ENCODE results near the gene DRD4. TPM values are rescaled to one million over a fixed set of nuclear protein-coding genes. Genes with fewer than 3 reads are reported as not detected.

DRD4 gene
- polyA plus RNA-seq, 3 donors, result 0.13 TPM; not detected in 2

- H2AFZ ChIP-seq (ENCODE audit: insufficient read depth, low read depth, low read length, poor library complexity, severe bottlenecking), result no peak overlapping the region
- Mint-ChIP-seq H3K4me3 (no peak overlapping the region), H3K36me3 (peaks cover 5 to 32% of the 10 kb centered on the region in 2 donors), H3K9me3 (no peaks in the 10 kb centered on the region), H3K4me1 (peaks cover 35% of the 10 kb centered on the region), H3K27ac (peak overlapping the region in 1 of 7 donors; percentile 37), H3K27me3 (ENCODE audit: low read depth in 3 of 3) (peaks cover 0 to 1% (median under 1%) of the 10 kb centered on the region in 3 donors)
- H3K9ac ChIP-seq (ENCODE audit: insufficient read depth, low read length, poor library complexity, severe bottlenecking), result no peak overlapping the region
- no peak overlapping the region for H3K4me2 ChIP-seq (replicated peaks; ENCODE audit: extremely low read depth, low read length, poor library complexity, severe bottlenecking)
- 87% methylated on average over 22 of the region's 25 CpGs for WGBS (ENCODE audit: insufficient coverage)
- H3K36me3 ChIP-seq (replicated peaks in 1 of 2; ENCODE audit: control insufficient read depth in 1 of 2, insufficient read depth in 2 of 2, low read length in 2 of 2), result peaks cover 12 to 15% of the 10 kb centered on the region in 2 donors
- intact Hi-C loops (cut with micrococcal nuclease), result no loop called here
- no peak for DNase-seq
- peaks cover 21% of the 10 kb centered on the region for H3K79me2 ChIP-seq (ENCODE audit: insufficient read depth, low read length)
- no peaks in the 10 kb centered on the region for H3K9me3 ChIP-seq (replicated peaks in 1 of 2; ENCODE audit: control insufficient read depth in 1 of 2, insufficient read depth in 1 of 2, low read length in 2 of 2)
- no peak for TF ChIP-seq CTCF (IDR thresholded peaks at IDR 0.05)
- peaks cover 20% of the 10 kb centered on the region for H4K20me1 ChIP-seq (ENCODE audit: insufficient read depth, low read length)
- no peak overlapping the region for H3K27ac ChIP-seq (ENCODE audit: low read depth in 1 of 2, low read length in 2 of 2)
- peaks cover 47 to 53% of the 10 kb centered on the region in 2 donors for H3K4me1 ChIP-seq (ENCODE audit: control insufficient read depth in 1 of 2, insufficient read depth in 2 of 2, low read length in 2 of 2)
- H3K27me3 ChIP-seq (ENCODE audit: control insufficient read depth in 2 of 2, insufficient read depth in 2 of 2, low read length in 2 of 2), result no peaks in the 10 kb centered on the region
- H3K4me3 ChIP-seq (replicated peaks in 1 of 3; ENCODE audit: low read depth in 2 of 3, low read length in 3 of 3), result no peak overlapping the region
Observed at GRCh38 chr11:617912-618682, 19.0 kb upstream of the DRD4 start.

- peaks cover 36% of the 10 kb centered on the region for H3K4me1 Mint-ChIP-seq
- Histone ChIP-seq H3K9ac (ENCODE audit: insufficient read depth, low read length, poor library complexity, severe bottlenecking) (no peak overlapping the region), H3K79me2 (ENCODE audit: insufficient read depth, low read length) (peaks cover 15% of the 10 kb centered on the region), H3K36me3 (replicated peaks in 1 of 2; ENCODE audit: control insufficient read depth in 1 of 2, insufficient read depth in 2 of 2, low read length in 2 of 2) (peaks cover 8 to 9% of the 10 kb centered on the region in 2 donors), H3K27me3 (ENCODE audit: control insufficient read depth in 2 of 2, insufficient read depth in 2 of 2, low read length in 2 of 2) (no peaks in the 10 kb centered on the region), H3K4me2 (replicated peaks; ENCODE audit: extremely low read depth, low read length, poor library complexity, severe bottlenecking) (no peak overlapping the region), H3K4me1 (ENCODE audit: control insufficient read depth in 1 of 2, insufficient read depth in 2 of 2, low read length in 2 of 2) (peaks cover 39 to 46% of the 10 kb centered on the region in 2 donors), H2AFZ (ENCODE audit: insufficient read depth, low read depth, low read length, poor library complexity, severe bottlenecking) (no peak overlapping the region), H3K9me3 (replicated peaks in 1 of 2; ENCODE audit: control insufficient read depth in 1 of 2, insufficient read depth in 1 of 2, low read length in 2 of 2) (no peaks in the 10 kb centered on the region), H4K20me1 (ENCODE audit: insufficient read depth, low read length) (peaks cover 12% of the 10 kb centered on the region), H3K4me3 (replicated peaks in 1 of 3; ENCODE audit: low read depth in 2 of 3, low read length in 3 of 3) (no peak overlapping the region), H3K27ac (ENCODE audit: low read depth in 1 of 2, low read length in 2 of 2) (no peak overlapping the region)
- peak overlapping the region in 1 of 7 donors; percentile 68 for H3K27ac Mint-ChIP-seq
- WGBS (ENCODE audit: insufficient coverage), result 94% methylated on average over 6 of the region's 24 CpGs
- peaks cover 0 to 4% (median 0%) of the 10 kb centered on the region in 3 donors for H3K27me3 Mint-ChIP-seq (ENCODE audit: low read depth in 3 of 3)
- no peak overlapping the region for H3K4me3 Mint-ChIP-seq
- no peak for DNase-seq
- intact Hi-C loops (cut with micrococcal nuclease), result no loop called here
- no peak for TF ChIP-seq CTCF (IDR thresholded peaks at IDR 0.05)
- H3K36me3 Mint-ChIP-seq, result peaks cover 3 to 30% of the 10 kb centered on the region in 2 donors
- H3K9me3 Mint-ChIP-seq, result no peaks in the 10 kb centered on the region
Observed at GRCh38 chr11:618856-619627, 18.0 kb upstream of the DRD4 start.
